Measurements from ENCODE around the gene SEH1L. TPM values are rescaled to one million over a fixed set of nuclear protein-coding genes. Genes with fewer than 3 reads are reported as not detected.

SEH1L gene
- total and polyA plus RNA-seq, 10 of the 15 experiments (the other 5 are each of a cell fraction or from before 2014, with no cell fraction given), result 27.5 to 109 (median 52.8) TPM

GRCh38 chr18:12948050-12948804 is 416 bp downstream of the SEH1L start (continued):
- TF ChIP-seq NR2F1 (conservative IDR thresholded peaks at IDR 0.05) (peak; percentile 93), DPF2 (IDR thresholded peaks at IDR 0.05) (peak; percentile 91), ZNF592 (IDR thresholded peaks at IDR 0.05) (peak; percentile 73; the same call in 1 of the 2 replicates), MYB (IDR thresholded peaks at IDR 0.05; ENCODE audit: borderline replicate concordance, low read depth, low read length) (no peak), IRF5 (IDR thresholded peaks at IDR 0.05; ENCODE audit: borderline replicate concordance) (0 out of 2 replicates have a peak, but pooled peaks have one; percentile 20), USF2 (IDR thresholded peaks at IDR 0.05; ENCODE audit: borderline replicate concordance, low read depth, low read length) (peak; percentile 61), USF1 (IDR thresholded peaks at IDR 0.05; ENCODE audit: borderline replicate concordance, extremely low read length, insufficient read depth, low read depth, low read length) (peak; percentile 90), YBX1 (IDR thresholded peaks at IDR 0.05) (no peak), ZNF274 (IDR thresholded peaks at IDR 0.05; ENCODE audit: insufficient read depth, insufficient read length) (no peak), RELA (IDR thresholded peaks at IDR 0.05; ENCODE audit: borderline replicate concordance, partially characterized antibody) (peak; percentile 62), IRF4 (IDR thresholded peaks at IDR 0.05; ENCODE audit: low read depth, low read length) (no peak), CBX5 (IDR thresholded peaks at IDR 0.05; ENCODE audit: low read depth) (peak; percentile 61; the same call in 1 of the 2 replicates), IRF3 (IDR thresholded peaks at IDR 0.05) (no peak), RCOR1 (conservative IDR thresholded peaks at IDR 0.05; ENCODE audit: low read depth, low read length) (0 out of 2 replicates have a peak, but pooled peaks have one; percentile 4), TBL1XR1 (IDR thresholded peaks at IDR 0.05; ENCODE audit: low read depth, low read length) (0 out of 2 replicates have a peak, but pooled peaks have one; percentile 25), POLR2A (IDR thresholded peaks at IDR 0.05; ENCODE audit: low read depth, low read length) (peak; percentile 96), SUZ12 (IDR thresholded peaks at IDR 0.05; ENCODE audit: unreplicated experiment) (no peak), BMI1 (IDR thresholded peaks at IDR 0.05; ENCODE audit: borderline replicate concordance) (no peak), PKNOX1 (IDR thresholded peaks at IDR 0.05) (0 out of 2 replicates have a peak, but pooled peaks have one; percentile 41), SMARCA5 (IDR thresholded peaks at IDR 0.05) (0 out of 2 replicates have a peak, but pooled peaks have one; percentile 47), SRF (IDR thresholded peaks at IDR 0.05; ENCODE audit: low read depth in 2 of 2, low read length in 2 of 2) (no peak)
